ENCODE results near the gene PRKN. TPM values are rescaled to one million over a fixed set of nuclear protein-coding genes. Genes with fewer than 3 reads are reported as not detected.

The PRKN gene
- total RNA-seq, 1 donor from 2014 or later = 2.8 TPM

- no peak for DNase-seq (ENCODE audit: low spot score)
- Histone ChIP-seq H3K27ac (no peak overlapping the region), H3K9me3 (ENCODE audit: low read depth) (no peaks in the 10 kb centered on the region), H4K20me1 (ENCODE audit: low read depth) (no peaks in the 10 kb centered on the region), H3K4me1 (peaks cover 23% of the 10 kb centered on the region), H3K27me3 (no peaks in the 10 kb centered on the region), H3K79me2 (ENCODE audit: low read depth) (no peaks in the 10 kb centered on the region), H3K36me3 (no peaks in the 10 kb centered on the region), H3F3A (ENCODE audit: low read depth) (peaks cover 3% of the 10 kb centered on the region), H3K4me2 (no peak overlapping the region), H3K9ac (no peak overlapping the region), H2AFZ (replicated peaks) (no peak overlapping the region), H3K4me3 (no peak overlapping the region)
- Mint-ChIP-seq H3K27me3 (ENCODE audit: insufficient read depth, low read depth) (peaks cover 2% of the 10 kb centered on the region), H3K4me1 (peaks cover 33% of the 10 kb centered on the region), H3K27ac (no peak overlapping the region), H3K9me3 (peaks cover 4% of the 10 kb centered on the region), H3K36me3 (peaks cover 2% of the 10 kb centered on the region), H3K4me3 (no peak overlapping the region)
- TF ChIP-seq EZH2phosphoT487 (IDR thresholded peaks at IDR 0.05) = no peak
- TF ChIP-seq, protein P1, sequence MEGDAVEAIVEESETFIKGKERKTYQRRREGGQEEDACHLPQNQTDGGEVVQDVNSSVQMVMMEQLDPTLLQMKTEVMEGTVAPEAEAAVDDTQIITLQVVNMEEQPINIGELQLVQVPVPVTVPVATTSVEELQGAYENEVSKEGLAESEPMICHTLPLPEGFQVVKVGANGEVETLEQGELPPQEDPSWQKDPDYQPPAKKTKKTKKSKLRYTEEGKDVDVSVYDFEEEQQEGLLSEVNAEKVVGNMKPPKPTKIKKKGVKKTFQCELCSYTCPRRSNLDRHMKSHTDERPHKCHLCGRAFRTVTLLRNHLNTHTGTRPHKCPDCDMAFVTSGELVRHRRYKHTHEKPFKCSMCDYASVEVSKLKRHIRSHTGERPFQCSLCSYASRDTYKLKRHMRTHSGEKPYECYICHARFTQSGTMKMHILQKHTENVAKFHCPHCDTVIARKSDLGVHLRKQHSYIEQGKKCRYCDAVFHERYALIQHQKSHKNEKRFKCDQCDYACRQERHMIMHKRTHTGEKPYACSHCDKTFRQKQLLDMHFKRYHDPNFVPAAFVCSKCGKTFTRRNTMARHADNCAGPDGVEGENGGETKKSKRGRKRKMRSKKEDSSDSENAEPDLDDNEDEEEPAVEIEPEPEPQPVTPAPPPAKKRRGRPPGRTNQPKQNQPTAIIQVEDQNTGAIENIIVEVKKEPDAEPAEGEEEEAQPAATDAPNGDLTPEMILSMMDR (IDR thresholded peaks at IDR 0.05) = no peak
- TF ChIP-seq EZH2 (IDR thresholded peaks at IDR 0.05) = no peak
Observed at GRCh38 chr6:161744211-161745067, 983.1 kb downstream of the PRKN start.

- Histone ChIP-seq H2AFZ (replicated peaks) (no peak overlapping the region), H4K20me1 (ENCODE audit: low read depth) (no peaks in the 10 kb centered on the region), H3K36me3 (no peaks in the 10 kb centered on the region), H3K9ac (no peak overlapping the region), H3K9me3 (ENCODE audit: low read depth) (no peaks in the 10 kb centered on the region), H3F3A (ENCODE audit: low read depth) (peaks cover 3% of the 10 kb centered on the region), H3K4me1 (peaks cover 17% of the 10 kb centered on the region), H3K27me3 (no peaks in the 10 kb centered on the region), H3K4me3 (no peak overlapping the region), H3K27ac (no peak overlapping the region), H3K4me2 (no peak overlapping the region), H3K79me2 (ENCODE audit: low read depth) (no peaks in the 10 kb centered on the region)
- peaks cover 26% of the 10 kb centered on the region for H3K4me1 Mint-ChIP-seq
- no peak for DNase-seq (ENCODE audit: low spot score)
- H3K27ac Mint-ChIP-seq = peak overlapping the region; percentile 63
- H3K4me3 Mint-ChIP-seq = no peak overlapping the region
- H3K27me3 Mint-ChIP-seq (ENCODE audit: insufficient read depth, low read depth) = peaks cover 2% of the 10 kb centered on the region
- peaks cover 4% of the 10 kb centered on the region for H3K9me3 Mint-ChIP-seq
- peaks cover 2% of the 10 kb centered on the region for H3K36me3 Mint-ChIP-seq
- no peak for TF ChIP-seq EZH2 (IDR thresholded peaks at IDR 0.05)
- TF ChIP-seq EZH2phosphoT487 (IDR thresholded peaks at IDR 0.05) = no peak
- TF ChIP-seq, protein P1 (IDR thresholded peaks at IDR 0.05) = no peak
Observed at GRCh38 chr6:161743509-161744178, 983.9 kb downstream of the PRKN start.

DNA sequence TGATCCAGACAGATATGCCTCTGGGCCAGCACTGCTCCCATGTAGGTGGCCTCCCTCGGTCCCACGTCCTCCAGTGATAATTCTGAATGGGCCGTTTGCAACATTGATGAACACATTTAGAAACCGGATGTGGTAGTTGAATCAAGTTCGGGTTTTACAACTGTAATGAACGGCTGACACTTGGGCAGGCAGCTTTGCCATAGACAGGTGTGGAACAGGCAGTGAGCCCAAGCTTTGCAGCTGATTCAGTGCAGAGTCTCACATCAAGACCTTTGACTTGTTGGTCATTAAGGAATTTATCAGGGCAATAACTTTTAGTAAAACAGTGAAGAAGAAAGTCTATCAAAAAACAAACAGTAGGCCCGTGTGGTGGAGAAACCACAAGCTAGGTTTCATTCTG is 987.1 kb downstream of the PRKN start:
- Histone ChIP-seq H3K79me2 (ENCODE audit: low read depth) (no peaks in the 10 kb centered on the region), H4K20me1 (ENCODE audit: low read depth) (no peaks in the 10 kb centered on the region), H3K27me3 (no peaks in the 10 kb centered on the region), H3K36me3 (no peaks in the 10 kb centered on the region), H3F3A (ENCODE audit: low read depth) (peaks cover 3% of the 10 kb centered on the region), H3K4me3 (no peak overlapping the region), H3K27ac (no peak overlapping the region), H3K4me1 (peaks cover 13% of the 10 kb centered on the region), H3K4me2 (no peak overlapping the region), H3K9me3 (ENCODE audit: low read depth) (no peaks in the 10 kb centered on the region), H2AFZ (replicated peaks) (no peak overlapping the region), H3K9ac (no peak overlapping the region)
- peaks cover 25% of the 10 kb centered on the region for H3K4me1 Mint-ChIP-seq
- no peak overlapping the region for H3K4me3 Mint-ChIP-seq
- peaks cover 2% of the 10 kb centered on the region for H3K36me3 Mint-ChIP-seq
- TF ChIP-seq, protein P1 (IDR thresholded peaks at IDR 0.05) = no peak
- TF ChIP-seq EZH2 (IDR thresholded peaks at IDR 0.05) (no peak), EZH2phosphoT487 (IDR thresholded peaks at IDR 0.05) (no peak)
- no peak for DNase-seq (ENCODE audit: low spot score)
- H3K27me3 Mint-ChIP-seq (ENCODE audit: insufficient read depth, low read depth) = peaks cover 2% of the 10 kb centered on the region
- peaks cover 4% of the 10 kb centered on the region for H3K9me3 Mint-ChIP-seq
- no peak overlapping the region for H3K27ac Mint-ChIP-seq

Measured in neural progenitor cell (in vitro differentiated cells).